ENCODE data around the gene ZNF597.

ZNF597 gene

GRCh38 chr16:3460121-3460520, 16.8 kb upstream of the ZNF597 start:
- H3K27ac ChIP-seq = no peak overlapping the region
- H3K36me3 ChIP-seq = peaks cover 5 to 42% (median 29%) of the 10 kb centered on the region in 11 experiments; a peak in 21 of 22 replicates
- peaks cover 0 to 23% (median 10%) of the 10 kb centered on the region in 11 experiments; a peak in 10 of 22 replicates for H3K9me3 ChIP-seq (replicated peaks in 1 of 11)
- peak overlapping the region in 10 of 11 experiments; percentile 0 to 100 (median 97); a peak in 6 of 22 replicates for H3K9ac ChIP-seq
- H4K20me1 ChIP-seq = peaks cover 38 to 69% (median 64%) of the 10 kb centered on the region in 11 experiments
- no peaks in the 10 kb centered on the region for H3K27me3 ChIP-seq
- no peak for TF ChIP-seq Cebpa-rat (IDR thresholded peaks at IDR 0.05)
- peak overlapping the region; percentile 90 to 98 (median 95) for H3K4me2 ChIP-seq
- H3K4me1 ChIP-seq = peaks cover 54 to 77% (median 62%) of the 10 kb centered on the region in 10 experiments
- H3K4me3 ChIP-seq = peak overlapping the region in 3 of 10 experiments; percentile 75 to 85 (median 76); a peak in 3 of 20 replicates

DNA sequence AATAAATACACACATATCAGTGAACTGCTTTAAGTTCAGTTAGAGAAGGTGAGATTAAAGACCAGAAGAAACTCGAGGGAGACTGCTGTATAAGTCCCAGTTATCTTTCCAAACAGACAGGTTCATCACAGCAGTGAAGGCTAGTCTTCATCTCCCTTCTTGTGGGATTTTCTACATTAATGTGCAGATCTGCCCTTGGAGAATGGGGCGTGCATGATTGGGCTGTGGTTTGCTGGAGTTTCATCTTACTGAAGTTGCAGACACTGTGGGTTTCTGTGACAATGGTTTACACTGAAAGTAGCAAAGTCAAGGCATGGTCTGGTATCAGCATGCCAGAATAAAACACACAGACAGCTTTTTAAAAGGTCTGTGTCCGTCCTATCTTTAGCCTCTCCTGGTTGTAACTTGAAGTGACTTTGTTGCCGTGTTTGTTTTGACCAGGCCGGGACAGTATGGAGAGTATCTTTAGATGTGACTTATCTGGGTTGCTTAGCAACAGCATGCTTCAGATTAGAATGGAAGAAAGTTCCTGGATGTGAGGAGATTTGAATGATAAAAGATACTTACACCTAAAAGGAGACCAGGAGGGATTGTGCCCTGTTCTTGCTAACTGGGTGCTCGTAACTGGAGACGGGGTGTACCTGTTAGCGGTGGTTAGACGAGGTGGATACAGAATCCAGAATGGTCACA, 16.2 kb upstream of the ZNF597 start:
- Histone ChIP-seq H3K27me3 (no peaks in the 10 kb centered on the region), H4K20me1 (peaks cover 32 to 64% (median 59%) of the 10 kb centered on the region in 11 experiments), H3K36me3 (peaks cover 4 to 36% (median 25%) of the 10 kb centered on the region in 11 experiments; a peak in 21 of 22 replicates), H3K4me2 (peak overlapping the region; percentile 90 to 98 (median 95)), H3K27ac (peak overlapping the region in 10 of 11 experiments; percentile 95 to 100 (median 98); a peak in 13 of 22 replicates), H3K9ac (peak overlapping the region; percentile 90 to 100 (median 97)), H3K4me1 (peaks cover 53 to 74% (median 58%) of the 10 kb centered on the region in 10 experiments), H3K9me3 (replicated peaks in 1 of 11) (peaks cover 0 to 17% (median 10%) of the 10 kb centered on the region in 11 experiments; a peak in 9 of 22 replicates), H3K4me3 (peak overlapping the region; percentile 73 to 98 (median 92); a peak in 19 of 20 replicates)
- TF ChIP-seq Cebpa-rat (IDR thresholded peaks at IDR 0.05) = no peak

GRCh38 chr16:3458852-3459361, 15.6 kb upstream of the ZNF597 start:
- no peak for TF ChIP-seq Cebpa-rat (IDR thresholded peaks at IDR 0.05)
- Histone ChIP-seq H3K9me3 (replicated peaks in 1 of 11) (peaks cover 0 to 11% (median 9%) of the 10 kb centered on the region in 11 experiments; a peak in 8 of 22 replicates), H3K27ac (peak overlapping the region; percentile 95 to 100 (median 98)), H3K4me2 (peak overlapping the region; percentile 90 to 98 (median 95)), H4K20me1 (peaks cover 32 to 57% (median 52%) of the 10 kb centered on the region in 11 experiments), H3K27me3 (no peaks in the 10 kb centered on the region), H3K9ac (peak overlapping the region; percentile 90 to 100 (median 97)), H3K4me3 (peak overlapping the region; percentile 73 to 98 (median 92)), H3K4me1 (peaks cover 46 to 68% (median 52%) of the 10 kb centered on the region in 10 experiments), H3K36me3 (peaks cover 4 to 30% (median 20%) of the 10 kb centered on the region in 11 experiments; a peak in 19 of 22 replicates)

DNA sequence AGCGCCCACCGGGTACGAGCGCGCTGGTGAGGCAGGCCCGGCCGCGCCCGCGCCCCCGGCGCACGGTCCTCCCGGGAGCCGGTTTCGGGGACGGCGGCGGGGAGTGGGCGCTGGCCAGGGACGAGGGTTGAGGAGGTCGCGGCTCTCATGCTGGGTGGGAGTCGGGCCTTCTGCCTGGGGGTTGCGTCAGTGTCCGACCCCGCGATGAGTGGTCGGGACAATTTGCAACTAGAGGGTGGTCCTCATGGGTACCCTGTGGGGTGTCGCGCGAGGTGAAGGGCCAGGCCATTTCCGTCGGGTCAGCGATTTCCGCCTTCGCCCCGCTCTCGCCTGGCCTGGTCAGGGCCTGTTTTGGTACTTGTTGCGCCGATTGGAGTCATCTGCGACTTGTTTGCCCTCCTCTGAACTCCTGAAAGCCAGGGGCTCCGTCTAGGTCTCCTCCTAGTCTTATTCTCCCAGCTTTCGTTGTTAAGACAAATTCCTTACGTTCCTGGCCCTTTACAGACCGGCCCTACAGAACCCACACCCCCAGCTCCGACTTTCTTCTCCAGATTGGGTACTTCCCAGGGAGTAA, 15.1 kb upstream of the ZNF597 start:
- Histone ChIP-seq H3K27me3 (no peaks in the 10 kb centered on the region), H3K4me3 (peak overlapping the region; percentile 73 to 98 (median 92)), H3K4me1 (peaks cover 43 to 62% (median 47%) of the 10 kb centered on the region in 10 experiments), H3K4me2 (peak overlapping the region; percentile 90 to 98 (median 95)), H3K9ac (peak overlapping the region; percentile 90 to 100 (median 97)), H3K36me3 (peaks cover 4 to 26% (median 16%) of the 10 kb centered on the region in 11 experiments; a peak in 18 of 22 replicates), H3K27ac (peak overlapping the region; percentile 95 to 100 (median 98)), H4K20me1 (peaks cover 32 to 52% (median 47%) of the 10 kb centered on the region in 11 experiments), H3K9me3 (replicated peaks in 1 of 11) (peaks cover 0 to 11% (median 5%) of the 10 kb centered on the region in 11 experiments; a peak in 7 of 22 replicates)
- no peak for TF ChIP-seq Cebpa-rat (IDR thresholded peaks at IDR 0.05)

GRCh38 chr16:3457434-3458252, 14.3 kb upstream of the ZNF597 start:
- Histone ChIP-seq H3K9ac (peak overlapping the region; percentile 90 to 100 (median 97)), H3K27ac (peak overlapping the region; percentile 95 to 100 (median 98)), H3K9me3 (replicated peaks in 1 of 11) (peaks cover 0 to 5% (median 0%) of the 10 kb centered on the region in 11 experiments; a peak in 2 of 22 replicates), H4K20me1 (peaks cover 32 to 45% (median 40%) of the 10 kb centered on the region in 11 experiments), H3K36me3 (peaks cover 0 to 22% (median 10%) of the 10 kb centered on the region in 11 experiments; a peak in 18 of 22 replicates), H3K4me3 (peak overlapping the region; percentile 73 to 98 (median 92)), H3K4me2 (peak overlapping the region; percentile 80 to 99 (median 95)), H3K4me1 (peaks cover 43 to 55% (median 46%) of the 10 kb centered on the region in 10 experiments), H3K27me3 (no peaks in the 10 kb centered on the region)
- peak in 1 of 11 experiments; percentile 12; a peak in 1 of 22 replicates for TF ChIP-seq Cebpa-rat (IDR thresholded peaks at IDR 0.05)

DNA sequence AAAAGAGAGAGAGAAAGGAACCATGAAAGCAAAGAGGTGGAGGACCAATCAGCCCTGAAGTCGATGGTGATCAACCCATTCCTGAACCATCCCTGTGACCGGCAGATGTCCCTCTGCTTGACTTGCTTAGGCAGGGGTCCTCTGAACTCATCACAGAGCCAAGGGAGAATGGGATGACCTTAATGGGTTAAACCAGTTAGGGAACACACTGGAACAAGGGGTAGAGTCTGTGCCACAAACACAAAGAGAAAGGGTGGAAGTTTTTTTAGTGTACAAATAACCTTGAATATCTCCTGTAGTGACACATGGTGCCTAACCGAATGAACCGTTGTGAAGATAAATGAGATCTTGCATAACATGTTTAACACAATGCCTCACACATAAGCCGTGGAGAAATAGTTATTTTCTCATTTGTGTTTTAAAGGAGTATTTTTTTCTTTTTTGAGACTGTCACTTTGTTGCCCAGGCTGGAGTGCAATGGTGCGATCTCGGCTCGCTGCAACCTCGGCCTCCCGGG, 11.4 kb upstream of the ZNF597 start:
- H3K4me2 ChIP-seq = no peak overlapping the region
- no peak overlapping the region for H3K27ac ChIP-seq
- H4K20me1 ChIP-seq = peaks cover 6 to 15% (median 11%) of the 10 kb centered on the region in 11 experiments; a peak in 19 of 22 replicates
- peaks cover 27 to 42% (median 35%) of the 10 kb centered on the region in 10 experiments for H3K4me1 ChIP-seq
- H3K27me3 ChIP-seq = no peaks in the 10 kb centered on the region
- no peak overlapping the region for H3K4me3 ChIP-seq
- TF ChIP-seq Cebpa-rat (IDR thresholded peaks at IDR 0.05) = no peak
- H3K36me3 ChIP-seq = peaks cover 2 to 19% (median 9%) of the 10 kb centered on the region in 11 experiments; a peak in 21 of 22 replicates
- H3K9ac ChIP-seq = no peak overlapping the region
- H3K9me3 ChIP-seq (replicated peaks in 1 of 11) = peaks cover 1 to 6% (median 5%) of the 10 kb centered on the region in 11 experiments; a peak in 20 of 22 replicates

GRCh38 chr16:3454093-3454492, 10.8 kb upstream of the ZNF597 start:
- Histone ChIP-seq H3K9me3 (replicated peaks in 1 of 11) (peaks cover 7 to 12% (median 11%) of the 10 kb centered on the region in 11 experiments; a peak in 21 of 22 replicates), H3K36me3 (peaks cover 7 to 25% (median 15%) of the 10 kb centered on the region in 11 experiments), H4K20me1 (peaks cover under 1 to 9% (median 5%) of the 10 kb centered on the region in 11 experiments; a peak in 12 of 22 replicates), H3K4me1 (peaks cover 21 to 36% (median 29%) of the 10 kb centered on the region in 10 experiments), H3K4me3 (no peak overlapping the region), H3K9ac (no peak overlapping the region), H3K4me2 (no peak overlapping the region), H3K27ac (no peak overlapping the region), H3K27me3 (no peaks in the 10 kb centered on the region)
- no peak for TF ChIP-seq Cebpa-rat (IDR thresholded peaks at IDR 0.05)
